Nephron (organoid): Measurements from ENCODE around the gene ABCA7.

ENCODE experiments used
- H3K27ac Mint-ChIP-seq, 3 experiments: 2 replicates each; pipeline ENCODE4 v1.8.0; 2020; ENCODE audit warnings: mixed read lengths in 3 of 3, mild to moderate bottlenecking in 2 of 3, moderate library complexity in 1 of 3
- H3K27me3 Mint-ChIP-seq: 2 replicates; pipeline ENCODE4 v1.8.0; 2021; ENCODE audit warnings: low read depth, mild to moderate bottlenecking, moderate library complexity, mixed read lengths
- H3K36me3 Mint-ChIP-seq: 2 replicates; pipeline ENCODE4 v1.8.0; 2020; ENCODE audit warnings: low read depth, mixed read lengths
- H3K4me1 Mint-ChIP-seq: 2 replicates; pipeline ENCODE4 v1.8.0; 2020; ENCODE audit warnings: mixed read lengths
- H3K4me3 Mint-ChIP-seq, 3 experiments: 2 replicates each; pipeline ENCODE4 v1.8.0; 2020; ENCODE audit warnings: mild to moderate bottlenecking in 3 of 3, mixed read lengths in 3 of 3, moderate library complexity in 2 of 3
- H3K9me3 Mint-ChIP-seq: 2 replicates; pipeline ENCODE4 v1.8.0; 2020; ENCODE audit warnings: mixed read lengths
- CTCF ChIP-seq, 3 experiments: fragments of 200-600 bp; sonication (generic); IDR thresholded peaks; one replicate each; pipeline ENCODE4 v1.5.0; 2021; ENCODE audit warnings: antibody characterized with exemption in 3 of 3; ENCODE audit not compliant: unreplicated experiment in 3 of 3

ABCA7 gene

GRCh38 chr19:1052349-1052975 is 12.6 kb downstream of the ABCA7 start:
- Mint-ChIP-seq H3K4me3 (no peak overlapping the region), H3K36me3 (peaks cover 3% of the 10 kb centered on the region), H3K27ac (no peak overlapping the region), H3K4me1 (no peaks in the 10 kb centered on the region), H3K9me3 (no peaks in the 10 kb centered on the region), H3K27me3 (no peaks in the 10 kb centered on the region)
- no peak for TF ChIP-seq CTCF (IDR thresholded peaks at IDR 0.05; ENCODE audit: unreplicated experiment in 3 of 3)

GRCh38 chr19:1053176-1054101 is 13.5 kb downstream of the ABCA7 start:
- H3K36me3 Mint-ChIP-seq = peaks cover 4% of the 10 kb centered on the region
- H3K9me3 Mint-ChIP-seq = no peaks in the 10 kb centered on the region
- H3K27ac Mint-ChIP-seq = no peak overlapping the region
- no peak for TF ChIP-seq CTCF (IDR thresholded peaks at IDR 0.05; ENCODE audit: unreplicated experiment in 3 of 3)
- H3K27me3 Mint-ChIP-seq = no peaks in the 10 kb centered on the region
- no peak overlapping the region for H3K4me3 Mint-ChIP-seq
- no peaks in the 10 kb centered on the region for H3K4me1 Mint-ChIP-seq

- Mint-ChIP-seq H3K36me3 (peaks cover 4% of the 10 kb centered on the region), H3K4me1 (no peaks in the 10 kb centered on the region), H3K4me3 (no peak overlapping the region), H3K9me3 (no peaks in the 10 kb centered on the region), H3K27ac (no peak overlapping the region), H3K27me3 (peaks cover under 1% of the 10 kb centered on the region)
- TF ChIP-seq CTCF (IDR thresholded peaks at IDR 0.05; ENCODE audit: unreplicated experiment in 3 of 3) = no peak
Measured at GRCh38 chr19:1054102-1055027, 14.5 kb downstream of the ABCA7 start.

- H3K4me3 Mint-ChIP-seq = no peak overlapping the region
Measured at GRCh38 chr19:1055028-1055425, 15.1 kb downstream of the ABCA7 start.

More at GRCh38 chr19:1055028-1055425, 15.1 kb downstream of the ABCA7 start:
- Mint-ChIP-seq H3K27me3 (peaks cover 3% of the 10 kb centered on the region), H3K4me1 (no peaks in the 10 kb centered on the region), H3K27ac (no peak overlapping the region), H3K36me3 (peaks cover 4% of the 10 kb centered on the region), H3K9me3 (no peaks in the 10 kb centered on the region)
- TF ChIP-seq CTCF (IDR thresholded peaks at IDR 0.05; ENCODE audit: unreplicated experiment in 3 of 3) = no peak
